Neural cell (in vitro differentiated cells): Measurements from ENCODE around the gene SUCO. TPM values are rescaled to one million over a fixed set of nuclear protein-coding genes. Genes with fewer than 3 reads are reported as not detected.

Experiments used
- H2AFZ ChIP-seq: fragments of 200-600, 300-800 bp; sonication (generic), shearing (Covaris generic); 2 replicates; pipeline ENCODE4 v1.6.0; 2014; ENCODE audit warnings: low read depth, mild to moderate bottlenecking, antibody characterized with exemption, low read length, moderate library complexity
- H3F3A ChIP-seq: fragments of 200-600 bp; shearing (Covaris generic); 2 replicates; pipeline ENCODE4 v1.6.1; 2016; ENCODE audit warnings: mild to moderate bottlenecking, moderate library complexity, mixed read lengths, antibody characterized with exemption, low read length; ENCODE audit not compliant: insufficient read depth, poor library complexity, severe bottlenecking
- H3K27ac ChIP-seq: fragments of 200-600, 300-800 bp; sonication (generic), shearing (Covaris generic); 2 replicates; pipeline ENCODE4 v1.5.1; 2014; ENCODE audit warnings: mild to moderate bottlenecking, low read length, moderate library complexity
- H3K27me3 ChIP-seq: fragments of 300-800, 200-600 bp; sonication (generic), shearing (Covaris generic); 2 replicates; pipeline ENCODE4 v1.6.0; 2014; ENCODE audit warnings: mild to moderate bottlenecking, low read depth, low read length, moderate library complexity; ENCODE audit not compliant: insufficient read depth
- H3K36me3 ChIP-seq: fragments of 300-800, 200-600 bp; sonication (generic), shearing (Covaris generic); 2 replicates; pipeline ENCODE4 v1.5.1; 2014; ENCODE audit warnings: mild to moderate bottlenecking, antibody characterized with exemption, low read length, moderate library complexity; ENCODE audit not compliant: insufficient read depth
- H3K4me2 ChIP-seq: fragments of 300-800, 200-600 bp; sonication (generic), shearing (Covaris generic); 2 replicates; pipeline ENCODE4 v1.6.0; 2014; ENCODE audit warnings: mild to moderate bottlenecking, low read length
- H3K4me3 ChIP-seq: fragments of 300-800, 200-600 bp; sonication (generic), shearing (Covaris generic); 2 replicates; pipeline ENCODE4 v1.5.1; 2014; ENCODE audit warnings: mild to moderate bottlenecking, low read length, moderate library complexity
- H3K79me2 ChIP-seq: fragments of 200-600 bp; shearing (Covaris generic); replicated peaks from 2 replicates; pipeline ENCODE4 v1.6.0; 2014; ENCODE audit warnings: mild to moderate bottlenecking, low read length, moderate library complexity; ENCODE audit not compliant: insufficient read depth
- H3K9ac ChIP-seq: fragments of 300-800, 200-600 bp; sonication (generic), shearing (Covaris generic); 2 replicates; pipeline ENCODE4 v1.6.1; 2016; ENCODE audit warnings: mild to moderate bottlenecking, low read length, mixed read lengths
- H3K9me2 ChIP-seq: fragments of 200-600 bp; shearing (Covaris generic); 2 replicates; pipeline ENCODE4 v1.6.1; 2016; ENCODE audit warnings: mild to moderate bottlenecking, low read length, mixed read lengths; ENCODE audit not compliant: insufficient read depth
- H3K9me3 ChIP-seq: fragments of 200-600, 300-800 bp; sonication (generic), shearing (Covaris generic); 2 replicates; pipeline ENCODE4 v1.6.1; 2016; ENCODE audit warnings: mild to moderate bottlenecking, mixed run types, low read length, moderate library complexity, mixed read lengths
- H4K20me1 ChIP-seq: fragments of 200-600 bp; shearing (Covaris generic); 2 replicates; pipeline ENCODE4 v1.6.1; 2016; ENCODE audit warnings: mild to moderate bottlenecking, mixed run types; ENCODE audit not compliant: insufficient read depth
- EP300 ChIP-seq: fragments of 450-650 bp; conservative IDR thresholded peaks from 2 replicates; pipeline ENCODE4 v1.6.1; 2014; ENCODE audit warnings: antibody characterized with exemption, mild to moderate bottlenecking, moderate library complexity; ENCODE audit not compliant: poor library complexity, severe bottlenecking
- EZH2 ChIP-seq: fragments of 200-600, 300-800 bp; shearing (Covaris generic), sonication (generic); IDR thresholded peaks from 2 replicates; pipeline ENCODE4 v1.6.1; 2014; ENCODE audit warnings: antibody characterized with exemption, low read length, borderline replicate concordance, mild to moderate bottlenecking; ENCODE audit not compliant: insufficient read depth, poor library complexity, severe bottlenecking
- MXI1 ChIP-seq: fragments of 450-650 bp; conservative IDR thresholded peaks from 2 replicates; pipeline ENCODE4 v1.6.1; 2014; ENCODE audit warnings: antibody characterized with exemption, mild to moderate bottlenecking; ENCODE audit not compliant: poor library complexity, severe bottlenecking
- POLR2AphosphoS5 ChIP-seq: IDR thresholded peaks from 2 replicates; pipeline ENCODE4 v1.6.1; 2012
- RAD21 ChIP-seq: fragments of 450-650 bp; conservative IDR thresholded peaks from 2 replicates; pipeline ENCODE4 v1.6.1; 2014; ENCODE audit warnings: antibody characterized with exemption, mild to moderate bottlenecking, moderate library complexity
- REST ChIP-seq: IDR thresholded peaks from 2 replicates; pipeline ENCODE4 v1.6.1; 2012; ENCODE audit warnings: borderline replicate concordance
- SMC3 ChIP-seq: fragments of 450-650 bp; conservative IDR thresholded peaks from 2 replicates; pipeline ENCODE4 v1.6.1; 2014; ENCODE audit warnings: antibody characterized with exemption, mild to moderate bottlenecking, moderate library complexity; ENCODE audit not compliant: poor library complexity
- TAF1 ChIP-seq: IDR thresholded peaks from 2 replicates; pipeline ENCODE4 v1.6.1; 2012; ENCODE audit warnings: low read depth
- polyA plus RNA-seq: library from polyadenylated mRNA; depleted of rRNA; stranded (reverse); fragments of >200 nt; gene quantifications from 2 replicates; pipeline ENCODE4 v1.2.3, GENCODE V29; 2014
- TF ChIP-seq, protein P1 (sequence below): fragments of 450-650 bp; IDR thresholded peaks from 2 replicates; pipeline ENCODE4 v1.5.1; 2014; ENCODE audit warnings: antibody characterized with exemption, mild to moderate bottlenecking, moderate library complexity; ENCODE audit not compliant: poor library complexity, severe bottlenecking

SUCO gene
- polyA plus RNA-seq, 1 donor from 2014 or later = 43.4 TPM

DNA sequence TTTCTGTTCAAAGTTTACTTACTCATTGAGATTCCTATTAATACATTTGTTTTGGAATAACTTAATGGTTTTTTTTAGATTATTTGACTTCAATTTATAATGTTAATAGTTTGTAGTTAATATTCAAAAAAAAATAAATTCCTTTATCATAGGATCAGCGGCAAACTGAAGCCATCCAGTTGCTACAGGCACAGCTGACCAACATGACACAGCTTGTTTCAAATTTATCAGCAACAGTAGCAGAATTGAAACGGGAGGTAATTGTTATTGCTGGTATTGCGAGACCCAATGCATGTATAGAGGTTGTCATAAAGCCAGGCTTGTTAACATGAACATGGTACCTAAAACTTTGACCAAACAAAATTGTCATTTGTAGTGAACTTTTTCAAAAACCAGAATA lies 67.0 kb downstream of the SUCO start:
- H3K9me2 ChIP-seq = no peaks in the 10 kb centered on the region
- no peaks in the 10 kb centered on the region for H3F3A ChIP-seq
- H3K9me3 ChIP-seq = no peaks in the 10 kb centered on the region
- peaks cover 6% of the 10 kb centered on the region for H3K79me2 ChIP-seq
- no peaks in the 10 kb centered on the region for H3K27me3 ChIP-seq
- H4K20me1 ChIP-seq = no peaks in the 10 kb centered on the region
- peaks cover 13% of the 10 kb centered on the region for H3K36me3 ChIP-seq
- H3K4me2 ChIP-seq = no peak overlapping the region
- H3K9ac ChIP-seq = no peak overlapping the region
- H3K4me3 ChIP-seq = no peak overlapping the region
- H3K27ac ChIP-seq = no peak overlapping the region
- no peak overlapping the region for H2AFZ ChIP-seq
- TF ChIP-seq TAF1 = no peak
- TF ChIP-seq REST = no peak
- TF ChIP-seq EP300 = no peak
- TF ChIP-seq EZH2 = no peak
- TF ChIP-seq POLR2AphosphoS5 = no peak
- TF ChIP-seq MXI1 = no peak
- no peak for TF ChIP-seq RAD21
- no peak for TF ChIP-seq SMC3
- TF ChIP-seq, protein P1, sequence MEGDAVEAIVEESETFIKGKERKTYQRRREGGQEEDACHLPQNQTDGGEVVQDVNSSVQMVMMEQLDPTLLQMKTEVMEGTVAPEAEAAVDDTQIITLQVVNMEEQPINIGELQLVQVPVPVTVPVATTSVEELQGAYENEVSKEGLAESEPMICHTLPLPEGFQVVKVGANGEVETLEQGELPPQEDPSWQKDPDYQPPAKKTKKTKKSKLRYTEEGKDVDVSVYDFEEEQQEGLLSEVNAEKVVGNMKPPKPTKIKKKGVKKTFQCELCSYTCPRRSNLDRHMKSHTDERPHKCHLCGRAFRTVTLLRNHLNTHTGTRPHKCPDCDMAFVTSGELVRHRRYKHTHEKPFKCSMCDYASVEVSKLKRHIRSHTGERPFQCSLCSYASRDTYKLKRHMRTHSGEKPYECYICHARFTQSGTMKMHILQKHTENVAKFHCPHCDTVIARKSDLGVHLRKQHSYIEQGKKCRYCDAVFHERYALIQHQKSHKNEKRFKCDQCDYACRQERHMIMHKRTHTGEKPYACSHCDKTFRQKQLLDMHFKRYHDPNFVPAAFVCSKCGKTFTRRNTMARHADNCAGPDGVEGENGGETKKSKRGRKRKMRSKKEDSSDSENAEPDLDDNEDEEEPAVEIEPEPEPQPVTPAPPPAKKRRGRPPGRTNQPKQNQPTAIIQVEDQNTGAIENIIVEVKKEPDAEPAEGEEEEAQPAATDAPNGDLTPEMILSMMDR = no peak

DNA sequence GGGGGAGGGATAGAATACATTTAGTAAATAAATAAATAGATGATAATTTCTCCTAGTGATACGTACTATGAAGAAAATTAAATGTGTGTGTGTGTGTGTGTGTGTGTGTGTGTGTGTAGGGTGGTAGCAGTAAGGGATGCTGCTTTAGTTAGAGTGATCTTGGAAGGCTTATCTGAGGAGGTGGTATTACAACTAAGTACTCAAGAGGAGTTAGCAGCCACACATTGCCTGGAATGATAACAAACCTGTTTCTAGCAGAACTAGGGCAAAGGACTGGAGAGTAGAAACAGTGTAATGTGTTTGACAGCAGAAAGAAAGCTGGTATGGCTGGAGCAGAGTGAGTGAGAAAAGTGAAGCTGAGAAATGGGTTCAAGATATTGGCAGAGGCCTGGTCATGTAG lies 67.7 kb downstream of the SUCO start:
- Histone ChIP-seq H4K20me1 (no peaks in the 10 kb centered on the region), H3K36me3 (peaks cover 14% of the 10 kb centered on the region)
- TF ChIP-seq, protein P1 = no peak

More for the DNA sequence above, 67.7 kb downstream of the SUCO start:
- no peak overlapping the region for H3K9ac ChIP-seq
- no peak overlapping the region for H3K27ac ChIP-seq
- H3F3A ChIP-seq = no peaks in the 10 kb centered on the region
- peaks cover 6% of the 10 kb centered on the region for H3K79me2 ChIP-seq
- no peak overlapping the region for H3K4me3 ChIP-seq
- no peaks in the 10 kb centered on the region for H3K9me2 ChIP-seq
- H2AFZ ChIP-seq = no peak overlapping the region
- H3K9me3 ChIP-seq = no peaks in the 10 kb centered on the region
- H3K27me3 ChIP-seq = no peaks in the 10 kb centered on the region
- no peak overlapping the region for H3K4me2 ChIP-seq
